Breast epithelium (tissue), 4 donors: Measurements from ENCODE around the gene BMAL2. TPM values are rescaled to one million over a fixed set of nuclear protein-coding genes. Genes with fewer than 3 reads are reported as not detected.

Experiments used
- DNase-seq, 2 donors: peaks; one replicate each; pipeline ENCODE4 v3.0.0-alpha.2; 2019; ENCODE audit warnings: low spot score in 2 of 2
- H3K27ac ChIP-seq, 2 donors: fragments of 200-600 bp; sonication (generic) in 1 of 2; one replicate each; pipeline ENCODE4 v1.5.1; 2016 to 2019; ENCODE audit warnings: mild to moderate bottlenecking in 1 of 2
- H3K27me3 ChIP-seq, 2 donors: fragments of 200-600 bp; sonication (generic) in 1 of 2; one replicate each; pipeline versions ENCODE4 v1.5.1 to v1.6.0; 2017 to 2019; ENCODE audit warnings: control low read depth in 1 of 2, mild to moderate bottlenecking in 1 of 2
- H3K36me3 ChIP-seq: fragments of 200-600 bp; one replicate; pipeline ENCODE4 v1.5.1; 2019
- H3K4me1 ChIP-seq, 2 donors: fragments of 200-600 bp; sonication (generic); one replicate each; pipeline ENCODE4 v1.5.1; 2016 to 2019; ENCODE audit warnings: control low read depth in 1 of 2
- H3K4me3 ChIP-seq, 3 donors: fragments of 200-600 bp; sonication (generic); 1 replicate in 2 of 3; 2 replicates in 1 of 3; pipeline ENCODE4 v1.5.1; 2016 to 2019; ENCODE audit warnings: mild to moderate bottlenecking in 3 of 3, moderate library complexity in 2 of 3
- H3K9me3 ChIP-seq, 2 donors: fragments of 200-600 bp; sonication (generic) in 1 of 2; one replicate each; pipeline ENCODE4 v1.5.1; 2016 to 2019; ENCODE audit warnings: control low read depth in 1 of 2
- POLR2A ChIP-seq: fragments of 450-650 bp; IDR thresholded peaks from one replicate; pipeline ENCODE4 v1.6.1; 2016; ENCODE audit warnings: antibody characterized with exemption, mild to moderate bottlenecking, moderate library complexity
- POLR2AphosphoS5 ChIP-seq, 3 donors: sonication (generic); formaldehyde crosslinking; IDR thresholded peaks; one replicate each; pipeline ENCODE4 v1.6.1; 2017; ENCODE audit warnings: antibody characterized with exemption in 3 of 3
- intact Hi-C: fragments of 100-400 bp; cut with DNase I; formaldehyde crosslinking; loops from one replicate; pipeline ENCODE4 v1.15.1; 2023; ENCODE audit warnings: low total_unique reads
- total RNA-seq, 3 donors: library from RNA; depleted of rRNA; stranded (reverse); fragments of >200 nt; gene quantifications; one replicate each; pipeline ENCODE4 v1.1.0, GENCODE V29; 2016
- TF ChIP-seq, protein P1 (sequence below), 3 donors: fragments of 450-650 bp; IDR thresholded peaks; one replicate each; pipeline ENCODE4 v1.5.1; 2016 to 2017; ENCODE audit warnings: antibody characterized with exemption in 3 of 3, mild to moderate bottlenecking in 3 of 3, moderate library complexity in 3 of 3

Gene BMAL2
- total RNA-seq, 3 donors from 2014 or later, result 1.3 to 2.4 (median 1.3) TPM

- H3K27ac ChIP-seq, result no peak overlapping the region
- H3K27me3 ChIP-seq, result no peaks in the 10 kb centered on the region
- no peaks in the 10 kb centered on the region for H3K36me3 ChIP-seq
- H3K4me3 ChIP-seq, result no peak overlapping the region
- H3K4me1 ChIP-seq, result no peaks in the 10 kb centered on the region
- intact Hi-C loops, result no loop called here
- TF ChIP-seq POLR2AphosphoS5 (IDR thresholded peaks at IDR 0.05) (no peak), POLR2A (no peak)
- TF ChIP-seq, protein P1, sequence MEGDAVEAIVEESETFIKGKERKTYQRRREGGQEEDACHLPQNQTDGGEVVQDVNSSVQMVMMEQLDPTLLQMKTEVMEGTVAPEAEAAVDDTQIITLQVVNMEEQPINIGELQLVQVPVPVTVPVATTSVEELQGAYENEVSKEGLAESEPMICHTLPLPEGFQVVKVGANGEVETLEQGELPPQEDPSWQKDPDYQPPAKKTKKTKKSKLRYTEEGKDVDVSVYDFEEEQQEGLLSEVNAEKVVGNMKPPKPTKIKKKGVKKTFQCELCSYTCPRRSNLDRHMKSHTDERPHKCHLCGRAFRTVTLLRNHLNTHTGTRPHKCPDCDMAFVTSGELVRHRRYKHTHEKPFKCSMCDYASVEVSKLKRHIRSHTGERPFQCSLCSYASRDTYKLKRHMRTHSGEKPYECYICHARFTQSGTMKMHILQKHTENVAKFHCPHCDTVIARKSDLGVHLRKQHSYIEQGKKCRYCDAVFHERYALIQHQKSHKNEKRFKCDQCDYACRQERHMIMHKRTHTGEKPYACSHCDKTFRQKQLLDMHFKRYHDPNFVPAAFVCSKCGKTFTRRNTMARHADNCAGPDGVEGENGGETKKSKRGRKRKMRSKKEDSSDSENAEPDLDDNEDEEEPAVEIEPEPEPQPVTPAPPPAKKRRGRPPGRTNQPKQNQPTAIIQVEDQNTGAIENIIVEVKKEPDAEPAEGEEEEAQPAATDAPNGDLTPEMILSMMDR (IDR thresholded peaks at IDR 0.05), result no peak
- H3K9me3 ChIP-seq, result no peaks in the 10 kb centered on the region
- DNase-seq, result no peak
Observed at GRCh38 chr12:27351476-27351875, 18.8 kb downstream of the BMAL2 start.

DNA sequence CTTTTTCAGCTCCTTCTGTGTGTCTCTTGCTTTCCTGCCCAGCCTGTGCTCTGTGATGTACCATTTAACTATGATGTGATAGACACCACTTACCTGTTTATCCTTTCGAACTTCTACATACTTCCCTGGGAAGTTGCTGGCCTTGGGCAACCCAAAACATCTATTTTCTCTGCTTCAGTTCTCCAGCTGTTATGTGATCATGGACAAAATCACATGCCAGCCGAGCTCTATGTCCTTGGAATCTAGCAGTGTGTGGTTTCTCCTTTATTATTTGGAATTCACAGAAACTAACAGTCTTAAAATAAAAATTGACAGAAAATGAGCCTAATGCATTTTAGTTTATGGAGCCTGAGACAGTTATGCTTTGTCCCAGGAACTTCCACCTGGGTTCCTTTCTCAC, 22.9 kb downstream of the BMAL2 start:
- Histone ChIP-seq H3K27me3 (no peaks in the 10 kb centered on the region), H3K9me3 (no peaks in the 10 kb centered on the region), H3K36me3 (no peaks in the 10 kb centered on the region), H3K4me1 (no peaks in the 10 kb centered on the region), H3K27ac (no peak overlapping the region), H3K4me3 (no peak overlapping the region)
- TF ChIP-seq, protein P1 (IDR thresholded peaks at IDR 0.05), result no peak
- TF ChIP-seq POLR2A, result no peak
- DNase-seq, result no peak
- intact Hi-C loops, result no loop called here

- Histone ChIP-seq H3K4me1 (no peaks in the 10 kb centered on the region), H3K4me3 (no peak overlapping the region), H3K27me3 (no peaks in the 10 kb centered on the region), H3K36me3 (no peaks in the 10 kb centered on the region), H3K9me3 (no peaks in the 10 kb centered on the region), H3K27ac (no peak overlapping the region)
- TF ChIP-seq POLR2AphosphoS5 (IDR thresholded peaks at IDR 0.05) (no peak), POLR2A (no peak)
- TF ChIP-seq, protein P1 (IDR thresholded peaks at IDR 0.05), result no peak
- intact Hi-C loops, result no loop called here
- DNase-seq, result no peak
Observed at GRCh38 chr12:27355979-27356378, 23.3 kb downstream of the BMAL2 start.

DNA sequence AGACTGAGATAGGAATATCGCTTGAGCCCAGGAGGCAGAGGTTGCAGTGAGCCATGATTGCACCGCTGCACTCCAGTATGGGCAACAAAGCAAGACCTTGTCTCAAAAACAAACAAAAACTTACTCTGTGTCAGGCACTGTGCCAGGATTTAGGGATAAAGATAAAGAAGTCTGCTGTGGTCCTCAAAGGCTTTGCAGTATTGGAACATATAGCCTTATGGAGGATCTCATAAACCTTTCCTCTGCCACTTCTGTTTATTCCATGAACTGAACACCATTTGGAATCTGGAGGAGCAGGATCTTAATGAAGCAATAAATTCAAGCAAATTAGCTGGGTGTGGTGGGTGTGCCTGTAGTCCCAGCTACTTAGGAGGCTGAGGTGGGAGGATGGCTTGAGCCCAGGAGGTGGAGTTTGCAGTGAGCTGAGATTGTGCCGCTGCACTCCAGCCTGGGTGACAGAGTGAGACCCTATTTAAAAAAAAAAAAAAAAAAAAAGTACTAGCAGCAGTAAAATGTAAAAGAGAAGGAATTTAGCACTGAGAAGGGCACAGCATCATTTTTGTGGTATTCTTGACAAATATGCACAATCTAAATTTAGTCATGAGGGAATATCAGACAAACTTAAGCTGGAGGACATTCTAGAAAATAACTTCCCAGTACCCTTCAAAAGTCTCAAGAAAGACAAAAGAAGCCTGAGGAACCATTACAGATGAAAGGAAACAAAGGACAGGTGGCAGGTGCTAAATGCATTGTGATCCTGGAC, 27.1 kb downstream of the BMAL2 start:
- H3K27me3 ChIP-seq, result no peaks in the 10 kb centered on the region
- intact Hi-C loops, result no loop called here
- no peak overlapping the region for H3K4me3 ChIP-seq
- TF ChIP-seq POLR2AphosphoS5 (IDR thresholded peaks at IDR 0.05) (no peak), POLR2A (no peak)
- TF ChIP-seq, protein P1 (IDR thresholded peaks at IDR 0.05), result no peak
- no peaks in the 10 kb centered on the region for H3K9me3 ChIP-seq
- H3K4me1 ChIP-seq, result no peaks in the 10 kb centered on the region
- H3K27ac ChIP-seq, result no peak overlapping the region
- DNase-seq, result no peak
- no peaks in the 10 kb centered on the region for H3K36me3 ChIP-seq

GRCh38 chr12:27361372-27361771, 28.7 kb downstream of the BMAL2 start:
- TF ChIP-seq POLR2AphosphoS5 (IDR thresholded peaks at IDR 0.05), result no peak
- TF ChIP-seq, protein P1 (IDR thresholded peaks at IDR 0.05), result no peak
- Histone ChIP-seq H3K4me1 (no peaks in the 10 kb centered on the region), H3K36me3 (no peaks in the 10 kb centered on the region), H3K27me3 (no peaks in the 10 kb centered on the region), H3K27ac (no peak overlapping the region), H3K9me3 (no peaks in the 10 kb centered on the region), H3K4me3 (no peak overlapping the region)
- intact Hi-C loops, result no loop called here
- DNase-seq, result no peak
